Measurements from ENCODE around the gene TTC22.
"Not testable (repeated sequence)": the region's sequence is repeated elsewhere in the genome, so short reads cannot be mapped to it uniquely, and the experiment has no call there.

Gene TTC22

GRCh38 chr1:54786778-54787177 is 14.3 kb downstream of the TTC22 start:
- no peak for DNase-seq (ENCODE audit: low read depth)

- DNase-seq (ENCODE audit: low read depth): no peak
Measured at GRCh38 chr1:54784066-54784465, 17.1 kb downstream of the TTC22 start.

- DNase-seq (ENCODE audit: low read depth): no peak
Measured at GRCh38 chr1:54782588-54782987, 18.5 kb downstream of the TTC22 start.

GRCh38 chr1:54782156-54782555 is 19.0 kb downstream of the TTC22 start:
- no peak for DNase-seq (ENCODE audit: low read depth)

GRCh38 chr1:54781023-54781723 is 19.9 kb downstream of the TTC22 start:
- no peak for DNase-seq (ENCODE audit: low read depth)

- no peak for DNase-seq (ENCODE audit: low read depth)
Measured at GRCh38 chr1:54777431-54777830, 23.7 kb downstream of the TTC22 start.

GRCh38 chr1:54777011-54777410 is 24.1 kb downstream of the TTC22 start:
- DNase-seq (ENCODE audit: low read depth): no peak

- DNase-seq (ENCODE audit: low read depth): not testable (repeated sequence)
Measured at GRCh38 chr1:54775828-54776721, 25.0 kb downstream of the TTC22 start.

- no peak for DNase-seq (ENCODE audit: low read depth)
Measured at GRCh38 chr1:54774820-54775498, 26.2 kb downstream of the TTC22 start.

- no peak for DNase-seq (ENCODE audit: low read depth)
Measured at GRCh38 chr1:54772951-54773350, 28.2 kb downstream of the TTC22 start.

GRCh38 chr1:54768093-54768492 is 33.0 kb downstream of the TTC22 start:
- DNase-seq (ENCODE audit: low read depth): no peak

GRCh38 chr1:54767526-54767925 is 33.6 kb downstream of the TTC22 start:
- no peak for DNase-seq (ENCODE audit: low read depth)

GRCh38 chr1:54766726-54767125 is 34.4 kb downstream of the TTC22 start:
- no peak for DNase-seq (ENCODE audit: low read depth)

GRCh38 chr1:54764922-54765561 is 36.1 kb downstream of the TTC22 start:
- no peak for DNase-seq (ENCODE audit: low read depth)

- peak; percentile 100 for DNase-seq (ENCODE audit: low read depth)
Measured at GRCh38 chr1:54764133-54764921, 36.8 kb downstream of the TTC22 start, which contains the start of gene PARS2. Gene PARS2 (minus strand): TSS chr1:54764523. CDS start chr1:54759161, 5,362 bp downstream.

- no peak for DNase-seq (ENCODE audit: low read depth)
Measured at GRCh38 chr1:54763816-54764132, 37.3 kb downstream of the TTC22 start.

GRCh38 chr1:54758678-54759348 is 42.3 kb downstream of the TTC22 start:
- no peak for DNase-seq (ENCODE audit: low read depth)

- DNase-seq (ENCODE audit: low read depth): no peak
Measured at GRCh38 chr1:54757833-54758232, 43.3 kb downstream of the TTC22 start.

- no peak for DNase-seq (ENCODE audit: low read depth)
Measured at GRCh38 chr1:54754486-54755285, 46.4 kb downstream of the TTC22 start.

GRCh38 chr1:54754045-54754444 is 47.1 kb downstream of the TTC22 start:
- no peak for DNase-seq (ENCODE audit: low read depth)

Measured in stromal cell of bone marrow (primary cell).